Measurements from ENCODE around the gene RNF112.

The RNF112 gene

DNA sequence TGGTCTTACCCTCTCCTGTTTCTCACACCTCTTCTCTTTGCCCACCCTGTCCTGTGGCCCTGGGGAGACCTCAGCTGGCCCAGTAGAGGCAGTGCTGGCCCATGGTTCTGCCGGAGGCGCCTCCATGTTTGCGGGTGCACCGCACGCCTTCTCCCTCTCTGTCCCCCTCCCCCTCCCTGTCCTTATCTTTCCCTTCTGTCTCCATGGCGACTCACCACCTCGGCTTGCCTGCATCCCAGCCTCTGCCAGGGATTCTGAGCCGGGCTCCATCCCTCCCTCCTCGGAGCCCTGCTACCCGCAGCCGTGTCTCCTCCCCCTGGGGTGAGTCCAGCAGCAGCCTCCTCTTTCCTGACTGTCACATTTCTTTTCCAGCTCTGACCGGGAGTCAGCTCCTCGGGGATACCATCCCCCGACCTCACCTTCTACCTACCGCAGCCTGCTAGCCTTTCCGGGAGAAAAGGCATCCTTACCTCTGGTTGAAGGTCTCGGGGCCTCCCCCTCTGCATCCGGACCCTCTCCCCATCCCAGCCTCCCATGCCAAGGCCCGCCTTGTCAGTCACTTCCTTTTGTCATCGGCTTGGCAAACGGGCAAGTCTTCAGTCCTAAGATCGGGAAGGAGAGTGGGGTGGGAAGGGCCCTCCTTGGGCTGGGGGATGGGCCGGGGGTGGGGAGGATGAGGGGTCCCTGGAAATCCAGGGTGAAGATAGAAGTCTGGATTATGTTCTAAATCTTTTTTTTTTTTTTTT is at the start of gene RNF112:
Gene RNF112 (plus strand): TSS at position 358 of the 746 bp plus-strand sequence. CDS start 177 bp downstream, at position 535.
- no peak for DNase-seq

GRCh38 chr17:19361326-19361725 is 49.7 kb upstream of the RNF112 start:
- no peak for DNase-seq

GRCh38 chr17:19361944-19362276 is 49.1 kb upstream of the RNF112 start:
- no peak for DNase-seq

DNA sequence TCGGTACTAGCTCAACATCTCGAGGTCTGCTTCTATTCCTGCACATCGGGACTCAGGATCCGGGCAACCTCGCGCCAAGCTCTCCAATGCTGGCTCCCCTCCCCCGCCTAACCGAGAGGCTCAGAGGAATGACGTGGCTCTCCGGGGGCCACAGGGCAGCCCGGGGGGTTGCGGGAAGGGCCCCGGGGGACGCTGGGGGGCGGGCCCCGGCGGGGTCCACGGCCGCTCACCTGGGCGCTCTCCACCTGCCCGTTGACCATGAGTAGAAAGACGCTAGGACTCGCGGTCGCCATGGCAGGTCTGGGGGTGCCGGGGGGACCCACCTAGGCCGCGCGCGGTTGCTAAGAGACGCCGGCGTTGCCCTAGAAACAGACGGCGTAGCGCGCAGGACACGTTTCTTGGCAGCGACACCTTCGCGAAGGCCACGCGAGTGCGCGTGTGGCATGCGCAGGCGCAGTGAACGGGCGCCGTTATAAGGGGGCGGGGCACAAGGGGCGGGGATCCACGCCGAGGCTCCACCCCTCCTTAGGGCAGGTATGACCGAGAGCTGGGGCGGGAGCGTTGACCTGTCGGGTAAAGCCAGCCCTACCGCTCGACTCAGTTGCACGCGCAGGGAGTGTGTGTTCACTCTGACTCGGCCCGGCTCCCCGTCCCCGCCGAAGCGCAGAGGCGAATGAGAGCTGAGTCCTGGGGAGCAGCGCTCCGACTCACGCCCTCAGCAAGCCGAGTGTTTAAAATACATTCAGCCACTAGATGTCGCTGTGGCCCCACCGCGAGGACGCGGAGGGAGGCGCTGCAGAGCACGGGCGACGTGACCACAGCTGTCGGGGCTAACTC is 48.5 kb upstream of the RNF112 start, which contains the start of gene B9D1:
Gene B9D1 (minus strand): TSS at position 447 of the 837 bp plus-strand sequence. CDS start 154 bp downstream, at position 293.
- DNase-seq, result peak; percentile 90 to 92

- DNase-seq, result no peak
These were observed 48.0 kb upstream of the RNF112 start for GRCh38 chr17:19363114-19363438.

DNA sequence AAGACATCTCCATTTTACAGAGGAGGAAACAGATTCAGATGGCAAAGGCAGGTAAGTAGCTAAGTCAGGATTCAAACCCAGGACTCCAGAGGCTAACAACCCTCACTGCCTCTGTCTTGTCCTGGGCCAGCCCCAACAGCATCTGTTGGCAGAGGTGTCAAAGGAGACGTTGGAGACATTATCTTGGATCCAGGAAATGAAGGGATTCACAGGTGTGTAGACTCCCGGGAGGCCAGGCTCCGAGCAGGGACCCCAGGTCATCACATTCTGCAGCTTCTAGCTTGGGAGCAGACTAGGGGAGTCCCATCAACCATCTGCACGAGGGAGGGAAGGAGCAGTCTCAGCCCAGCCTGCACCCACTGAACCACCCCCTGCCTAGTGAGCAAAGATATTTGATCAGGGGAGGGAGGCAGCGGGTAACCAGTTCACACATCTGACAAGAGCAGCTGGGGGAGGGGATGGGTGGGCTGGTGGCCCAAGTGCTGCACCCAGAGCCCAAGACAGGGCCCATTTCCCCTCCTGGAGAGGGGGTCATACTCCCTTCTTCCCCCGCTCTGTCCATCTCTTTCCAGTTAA is 47.5 kb upstream of the RNF112 start:
- no peak for DNase-seq

- no peak for DNase-seq
These were observed 46.1 kb upstream of the RNF112 start for GRCh38 chr17:19364699-19365498.

- no peak for DNase-seq
These were observed 45.6 kb upstream of the RNF112 start for GRCh38 chr17:19365499-19365817.

GRCh38 chr17:19365833-19366636 is 45.0 kb upstream of the RNF112 start:
- no peak for DNase-seq

DNA sequence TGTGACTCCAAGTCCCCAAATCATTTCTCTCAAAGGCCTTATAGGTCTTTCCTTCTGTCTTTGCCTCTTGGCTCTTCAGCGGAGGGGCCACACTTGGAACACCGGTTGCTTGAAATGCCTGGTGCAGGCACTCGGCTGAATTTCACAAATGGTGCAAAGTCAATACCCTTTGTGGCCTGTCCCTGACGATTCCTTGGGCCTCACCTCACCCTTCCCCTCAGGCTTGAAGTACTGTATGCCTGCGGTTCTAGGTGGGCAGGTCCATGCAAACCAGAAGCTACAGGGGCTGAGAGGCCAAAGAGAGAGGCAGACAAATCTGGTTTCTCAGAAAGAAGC is 44.4 kb upstream of the RNF112 start:
- no peak for DNase-seq

DNA sequence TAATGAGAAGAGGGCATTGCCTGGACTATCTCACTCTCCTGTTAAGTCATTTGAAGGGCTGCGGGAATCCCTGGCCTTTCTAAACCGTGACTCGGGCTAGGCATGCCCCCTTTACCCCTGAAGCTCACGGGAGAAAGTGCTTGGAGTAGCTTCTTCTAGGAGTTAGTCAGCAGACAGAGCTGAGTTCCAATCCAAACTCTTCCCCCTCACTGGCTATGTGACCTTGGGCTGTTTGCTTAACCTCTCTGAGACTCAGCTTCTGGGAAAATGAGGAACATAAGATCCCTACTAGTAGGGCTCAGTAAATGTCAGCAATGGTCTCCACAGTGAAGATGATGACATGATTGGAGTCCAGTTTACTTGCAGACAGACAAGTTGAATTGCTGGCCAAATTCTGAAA is 42.8 kb upstream of the RNF112 start:
- DNase-seq, result no peak

DNA sequence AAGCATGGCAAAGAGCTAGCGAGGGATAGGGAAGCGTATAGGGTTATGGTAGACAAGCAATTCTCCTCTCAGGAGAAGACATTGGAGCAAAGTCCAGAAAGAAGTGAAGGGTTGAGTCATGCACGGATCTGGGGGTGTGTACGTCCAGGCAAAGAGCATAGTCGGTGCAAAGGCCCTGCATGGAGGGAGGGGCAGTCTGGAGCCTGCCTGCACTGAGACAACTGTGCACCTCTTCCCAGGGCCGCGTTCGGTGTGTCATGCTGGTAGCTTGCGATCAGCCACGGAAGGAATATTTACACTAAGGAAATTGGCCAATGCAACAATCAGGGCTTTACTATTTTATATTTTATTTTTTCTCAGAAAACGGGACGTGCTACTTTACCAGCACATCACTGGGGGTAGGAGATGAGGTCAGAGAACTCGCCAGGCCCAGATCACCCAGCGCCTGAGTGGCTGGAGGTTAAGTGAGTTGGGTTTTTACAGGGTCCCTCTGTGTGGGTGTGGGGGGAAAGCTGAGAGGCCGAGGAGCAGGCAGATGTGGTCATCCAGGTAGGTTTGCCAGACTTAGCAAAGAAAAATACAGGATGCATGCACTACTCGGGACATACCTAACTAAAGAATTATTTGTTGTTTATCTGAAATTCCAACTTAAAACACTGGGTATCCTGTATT is 41.8 kb upstream of the RNF112 start:
- DNase-seq, result no peak

GRCh38 chr17:19369846-19370492 is 41.1 kb upstream of the RNF112 start:
- DNase-seq, result no peak

DNA sequence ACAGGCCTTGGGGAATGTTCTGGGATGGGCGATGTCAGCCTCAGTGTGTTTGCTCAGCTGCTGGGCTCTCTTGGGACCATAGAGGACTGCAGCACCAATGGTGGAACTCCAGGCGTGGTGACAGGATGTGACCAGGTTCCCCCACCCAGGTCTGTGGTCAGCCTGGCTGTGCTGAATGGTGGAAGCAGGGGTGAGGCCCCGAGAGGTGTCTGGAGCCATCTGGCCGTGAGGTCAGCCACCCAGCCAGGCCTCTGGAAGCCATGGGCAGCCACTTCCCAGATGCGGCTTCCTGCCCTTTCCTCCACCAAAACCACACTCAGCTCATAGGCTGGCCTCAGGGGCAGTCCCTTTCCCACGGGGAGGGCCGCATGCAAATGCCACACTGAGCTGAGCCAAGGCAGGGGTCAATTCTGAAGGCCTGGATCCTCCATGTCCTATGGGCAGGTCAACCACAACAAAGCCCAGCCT is 40.5 kb upstream of the RNF112 start:
- no peak for DNase-seq

DNA sequence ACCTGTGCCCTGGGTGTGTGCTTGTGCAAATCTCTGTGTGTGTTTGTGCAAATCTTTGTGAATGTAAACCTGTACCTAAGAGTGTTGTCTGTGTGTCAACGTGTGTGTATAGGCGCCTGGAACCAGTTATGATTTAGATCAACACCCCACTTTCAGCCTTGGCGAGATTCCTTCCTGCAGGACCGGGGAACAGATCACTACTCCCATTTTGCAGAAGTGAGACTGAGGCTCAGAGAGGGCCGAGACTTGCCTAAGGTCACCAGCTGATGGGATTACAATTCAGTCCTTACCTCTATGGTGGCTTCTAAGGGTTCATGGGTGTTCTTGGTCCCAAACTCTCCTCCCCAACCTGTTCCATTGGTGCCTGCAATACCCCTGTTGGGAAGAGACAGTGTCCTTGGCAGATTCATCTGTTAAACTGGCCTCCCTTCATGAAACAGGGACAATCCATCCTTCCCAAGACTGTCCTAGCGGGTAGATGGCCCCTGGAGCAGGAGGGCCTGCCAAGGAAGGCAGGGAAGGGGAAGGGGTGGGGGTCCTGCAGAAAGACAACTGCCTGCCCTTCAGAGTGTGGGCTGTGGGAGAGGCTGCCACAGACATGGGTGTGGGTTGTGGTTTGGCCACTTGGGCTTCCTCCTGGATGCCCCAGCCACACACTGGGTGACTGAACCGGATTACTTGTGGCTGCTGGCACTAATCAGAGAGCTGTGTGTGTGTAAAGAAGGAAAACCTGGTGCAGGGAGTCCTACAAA is 39.6 kb upstream of the RNF112 start:
- DNase-seq, result no peak

DNA sequence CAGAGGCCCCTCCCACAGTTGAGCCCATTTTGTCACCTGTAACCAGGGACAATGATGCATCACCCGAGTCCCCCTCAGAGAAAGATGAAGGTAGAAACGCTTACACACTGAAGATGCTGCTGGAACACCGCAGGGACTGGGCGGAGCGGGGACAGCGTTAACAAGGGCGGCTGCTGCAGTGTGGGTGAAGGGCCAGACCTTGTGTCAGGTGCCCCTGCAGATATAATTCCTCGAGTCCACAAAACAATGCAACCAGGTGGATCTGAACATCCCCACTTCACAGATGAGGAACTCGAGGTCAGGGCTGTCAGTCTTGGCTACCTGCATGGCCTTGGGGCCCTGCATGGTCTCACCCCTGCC is 39.0 kb upstream of the RNF112 start:
- no peak for DNase-seq

GRCh38 chr17:19372439-19372838 is 38.6 kb upstream of the RNF112 start:
- DNase-seq, result no peak

DNA sequence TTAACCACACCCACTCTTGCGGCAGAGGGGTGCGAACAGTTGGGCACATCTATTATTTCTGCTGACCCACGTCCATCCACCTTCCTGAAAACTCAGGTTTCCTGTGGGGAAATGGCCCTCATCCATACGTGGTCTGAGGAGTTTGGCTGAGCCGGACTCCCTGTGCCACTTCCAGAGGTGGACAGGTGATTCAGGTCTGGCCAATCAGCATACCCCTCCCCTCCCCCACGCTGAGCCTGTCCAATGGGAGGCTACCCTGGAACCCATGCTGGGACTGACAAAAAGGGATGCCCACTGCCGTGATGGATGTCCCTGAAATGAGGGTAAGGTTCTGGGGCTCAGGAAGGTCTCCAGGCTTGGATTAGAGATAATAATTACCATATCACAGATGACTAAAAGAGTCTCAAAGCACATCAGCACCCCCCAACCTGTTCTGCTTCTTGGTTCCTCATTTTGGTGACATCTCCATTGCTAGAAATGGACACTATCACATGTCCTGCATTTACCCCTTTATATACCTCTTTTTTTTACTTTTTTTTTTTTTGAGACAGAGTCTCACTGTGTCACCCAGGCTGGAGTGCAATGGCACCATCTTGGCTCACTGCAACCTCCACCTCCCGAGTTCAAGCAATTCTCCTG is 38.0 kb upstream of the RNF112 start:
- DNase-seq, result no peak

GRCh38 chr17:19374136-19374535 is 36.9 kb upstream of the RNF112 start:
- no peak for DNase-seq

DNA sequence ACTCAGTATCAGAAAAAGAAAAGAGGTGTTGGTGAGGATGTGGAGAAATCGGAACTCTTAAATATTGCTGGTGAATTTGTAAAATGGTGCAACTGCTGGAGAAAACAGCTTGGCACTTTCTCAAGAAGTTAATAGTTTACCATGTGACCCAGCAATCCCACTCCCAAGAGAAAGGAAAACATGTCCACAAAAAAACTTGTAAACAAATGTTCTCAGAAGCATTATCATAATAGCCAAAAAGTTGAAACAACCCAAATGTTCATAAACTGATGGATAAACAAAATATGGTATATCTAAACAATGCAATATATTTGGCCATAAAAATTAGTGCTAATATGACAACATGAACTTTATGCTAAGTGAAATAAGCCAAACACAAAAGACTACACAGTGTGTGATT is 35.3 kb upstream of the RNF112 start:
- DNase-seq, result no peak
